ENCODE data around the gene CLCN2.
"Not testable (repeated sequence)": the region's sequence is repeated elsewhere in the genome, so short reads cannot be mapped to it uniquely, and the experiment has no call there.

Gene CLCN2

DNA sequence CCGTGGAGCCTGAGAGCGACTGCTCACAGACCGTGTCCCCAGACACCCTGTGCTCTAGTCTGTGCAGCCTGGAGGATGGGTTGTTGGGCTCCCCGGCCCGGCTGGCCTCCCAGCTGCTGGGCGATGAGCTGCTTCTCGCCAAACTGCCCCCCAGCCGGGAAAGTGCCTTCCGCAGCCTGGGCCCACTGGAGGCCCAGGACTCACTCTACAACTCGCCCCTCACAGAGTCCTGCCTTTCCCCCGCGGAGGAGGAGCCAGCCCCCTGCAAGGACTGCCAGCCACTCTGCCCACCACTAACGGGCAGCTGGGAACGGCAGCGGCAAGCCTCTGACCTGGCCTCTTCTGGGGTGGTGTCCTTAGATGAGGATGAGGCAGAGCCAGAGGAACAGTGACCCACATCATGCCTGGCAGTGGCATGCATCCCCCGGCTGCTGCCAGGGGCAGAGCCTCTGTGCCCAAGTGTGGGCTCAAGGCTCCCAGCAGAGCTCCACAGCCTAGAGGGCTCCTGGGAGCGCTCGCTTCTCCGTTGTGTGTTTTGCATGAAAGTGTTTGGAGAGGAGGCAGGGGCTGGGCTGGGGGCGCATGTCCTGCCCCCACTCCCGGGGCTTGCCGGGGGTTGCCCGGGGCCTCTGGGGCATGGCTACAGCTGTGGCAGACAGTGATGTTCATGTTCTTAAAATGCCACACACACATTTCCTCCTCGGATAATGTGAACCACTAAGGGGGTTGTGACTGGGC lies 16.7 kb downstream of the CLCN2 start:
- no peak overlapping the region for H3K9ac ChIP-seq (ENCODE audit: low read length)
- no peaks in the 10 kb centered on the region for H3K9me2 ChIP-seq (replicated peaks; ENCODE audit: insufficient read depth, low read length)
- no peak for TF ChIP-seq EZH2phosphoT487 (IDR thresholded peaks at IDR 0.05; ENCODE audit: low read length)
- no peaks in the 10 kb centered on the region for H3K9me3 ChIP-seq (replicated peaks; ENCODE audit: insufficient read depth, low read length)
- H4K20me1 ChIP-seq (ENCODE audit: insufficient read depth, low read length): no peaks in the 10 kb centered on the region
- no peak overlapping the region for H3K27ac ChIP-seq (ENCODE audit: low read length)
- H3K27me3 ChIP-seq (replicated peaks; ENCODE audit: insufficient read depth, low read length): no peaks in the 10 kb centered on the region
- no peak overlapping the region for H2AFZ ChIP-seq (ENCODE audit: low read length)
- H3K79me2 ChIP-seq (ENCODE audit: low read length): no peaks in the 10 kb centered on the region
- DNase-seq: no peak
- peaks cover 4% of the 10 kb centered on the region; the same call in 1 of the 2 replicates for H3K4me1 ChIP-seq (ENCODE audit: low read length)
- H3F3A ChIP-seq (ENCODE audit: insufficient read depth, low read length): no peaks in the 10 kb centered on the region
- no peak overlapping the region for H3K4me3 ChIP-seq (ENCODE audit: low read length)
- no peaks in the 10 kb centered on the region for H3K36me3 ChIP-seq (replicated peaks; ENCODE audit: insufficient read depth, low read length)
- H3K4me2 ChIP-seq (ENCODE audit: low read depth, low read length): no peak overlapping the region

GRCh38 chr3:184343200-184343876 lies 18.1 kb downstream of the CLCN2 start:
- Histone ChIP-seq H3K9ac (ENCODE audit: low read length) (no peak overlapping the region), H3K4me2 (ENCODE audit: low read depth, low read length) (no peak overlapping the region), H3K4me1 (ENCODE audit: low read length) (peaks cover 4% of the 10 kb centered on the region; the same call in 1 of the 2 replicates), H3K27ac (ENCODE audit: low read length) (no peak overlapping the region), H3K9me2 (replicated peaks; ENCODE audit: insufficient read depth, low read length) (no peaks in the 10 kb centered on the region), H2AFZ (ENCODE audit: low read length) (no peak overlapping the region), H3K9me3 (replicated peaks; ENCODE audit: insufficient read depth, low read length) (no peaks in the 10 kb centered on the region), H3K79me2 (ENCODE audit: low read length) (no peaks in the 10 kb centered on the region), H3K36me3 (replicated peaks; ENCODE audit: insufficient read depth, low read length) (no peaks in the 10 kb centered on the region), H3K27me3 (replicated peaks; ENCODE audit: insufficient read depth, low read length) (no peaks in the 10 kb centered on the region), H3F3A (ENCODE audit: insufficient read depth, low read length) (no peaks in the 10 kb centered on the region), H4K20me1 (ENCODE audit: insufficient read depth, low read length) (no peaks in the 10 kb centered on the region), H3K4me3 (ENCODE audit: low read length) (no peak overlapping the region)
- no peak for TF ChIP-seq EZH2phosphoT487 (IDR thresholded peaks at IDR 0.05; ENCODE audit: low read length)
- TF ChIP-seq EZH2 (optimal IDR thresholded peaks at IDR 0.05; ENCODE audit: low read depth, low read length): no peak
- no peak for DNase-seq

- Histone ChIP-seq H3K9me3 (replicated peaks; ENCODE audit: insufficient read depth, low read length) (no peaks in the 10 kb centered on the region), H3K79me2 (ENCODE audit: low read length) (no peaks in the 10 kb centered on the region), H3K4me1 (ENCODE audit: low read length) (peaks cover 4% of the 10 kb centered on the region; the same call in 1 of the 2 replicates), H2AFZ (ENCODE audit: low read length) (no peak overlapping the region), H3K36me3 (replicated peaks; ENCODE audit: insufficient read depth, low read length) (no peaks in the 10 kb centered on the region), H3K27me3 (replicated peaks; ENCODE audit: insufficient read depth, low read length) (no peaks in the 10 kb centered on the region), H3K9ac (ENCODE audit: low read length) (no peak overlapping the region), H4K20me1 (ENCODE audit: insufficient read depth, low read length) (no peaks in the 10 kb centered on the region), H3F3A (ENCODE audit: insufficient read depth, low read length) (no peaks in the 10 kb centered on the region), H3K9me2 (replicated peaks; ENCODE audit: insufficient read depth, low read length) (no peaks in the 10 kb centered on the region), H3K4me3 (ENCODE audit: low read length) (no peak overlapping the region), H3K4me2 (ENCODE audit: low read depth, low read length) (no peak overlapping the region), H3K27ac (ENCODE audit: low read length) (no peak overlapping the region)
- TF ChIP-seq EZH2 (optimal IDR thresholded peaks at IDR 0.05; ENCODE audit: low read depth, low read length): no peak
- TF ChIP-seq EZH2phosphoT487 (IDR thresholded peaks at IDR 0.05; ENCODE audit: low read length): no peak
- TF ChIP-seq CTCF (IDR thresholded peaks at IDR 0.05; ENCODE audit: low read length): no peak
- no peak for DNase-seq
These were observed 19.5 kb downstream of the CLCN2 start for GRCh38 chr3:184341925-184342324.

DNA sequence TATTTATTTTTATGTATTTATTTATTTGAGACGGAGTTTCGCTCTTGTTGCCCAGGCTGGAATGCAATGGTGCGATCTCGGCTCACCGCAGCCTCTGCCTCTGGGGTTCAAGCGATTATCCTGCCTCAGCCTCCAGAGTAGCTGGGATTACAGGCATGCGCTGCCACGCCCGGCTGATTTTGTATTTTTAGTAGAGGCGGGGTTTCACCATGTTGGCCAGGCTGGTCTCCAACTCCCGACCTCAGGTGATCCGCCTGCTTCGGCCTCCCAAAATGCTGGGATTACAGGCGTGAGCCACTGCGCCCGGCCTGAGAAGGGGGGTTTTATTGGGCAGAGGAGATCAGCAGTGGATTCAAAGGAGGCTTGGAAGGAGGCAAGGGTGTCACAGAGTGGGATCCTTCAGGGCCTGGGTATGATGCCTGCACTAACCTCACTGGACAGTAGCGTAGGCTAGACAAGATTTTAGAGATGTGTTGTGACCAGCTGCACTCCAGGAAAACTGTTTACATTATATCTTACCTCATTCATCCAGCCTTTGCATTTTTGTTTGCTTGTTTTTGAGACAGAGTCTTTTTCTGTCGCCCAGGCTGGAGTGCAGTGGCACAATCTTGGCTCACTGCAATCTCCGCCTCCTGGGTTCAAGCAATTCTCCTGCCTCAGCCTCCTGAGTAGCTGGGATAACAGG lies 21.8 kb downstream of the CLCN2 start:
- not testable (repeated sequence) for H3K9me3 ChIP-seq (replicated peaks; ENCODE audit: insufficient read depth, low read length); H3K4me3 ChIP-seq (ENCODE audit: low read length); H4K20me1 ChIP-seq (ENCODE audit: insufficient read depth, low read length); H2AFZ ChIP-seq (ENCODE audit: low read length); H3K4me2 ChIP-seq (ENCODE audit: low read depth, low read length); H3K9me2 ChIP-seq (replicated peaks; ENCODE audit: insufficient read depth, low read length); H3K27me3 ChIP-seq (replicated peaks; ENCODE audit: insufficient read depth, low read length); H3K4me1 ChIP-seq (ENCODE audit: low read length); DNase-seq; H3K9ac ChIP-seq (ENCODE audit: low read length); H3K36me3 ChIP-seq (replicated peaks; ENCODE audit: insufficient read depth, low read length); H3F3A ChIP-seq (ENCODE audit: insufficient read depth, low read length); H3K27ac ChIP-seq (ENCODE audit: low read length); H3K79me2 ChIP-seq (ENCODE audit: low read length)
